ENCODE data around the gene CD226.
"Not testable (repeated sequence)": the region's sequence is repeated elsewhere in the genome, so short reads cannot be mapped to it uniquely, and the experiment has no call there.

CD226 gene

GRCh38 chr18:69885355-69885754 is 62.3 kb downstream of the CD226 start:
- no peak for TF ChIP-seq CTCF (IDR thresholded peaks at IDR 0.05; ENCODE audit: insufficient read depth, low read depth, low read length, missing control alignments)
- no peak for DNase-seq (ENCODE audit: low read depth)
- H3K4me3 ChIP-seq (ENCODE audit: low read length), result no peak overlapping the region

- no peak for DNase-seq (ENCODE audit: low read depth)
- TF ChIP-seq CTCF (IDR thresholded peaks at IDR 0.05; ENCODE audit: insufficient read depth, low read depth, low read length, missing control alignments), result no peak
- H3K4me3 ChIP-seq (ENCODE audit: low read length), result no peak overlapping the region
These were observed 63.9 kb downstream of the CD226 start for GRCh38 chr18:69883781-69884180.

- no peak for TF ChIP-seq CTCF (IDR thresholded peaks at IDR 0.05; ENCODE audit: insufficient read depth, low read depth, low read length, missing control alignments)
- DNase-seq (ENCODE audit: low read depth), result no peak
- no peak overlapping the region for H3K4me3 ChIP-seq (ENCODE audit: low read length)
These were observed 64.6 kb downstream of the CD226 start for GRCh38 chr18:69882965-69883668.

- TF ChIP-seq CTCF (IDR thresholded peaks at IDR 0.05; ENCODE audit: insufficient read depth, low read depth, low read length, missing control alignments), result no peak
- no peak for DNase-seq (ENCODE audit: low read depth)
- H3K4me3 ChIP-seq (ENCODE audit: low read length), result no peak overlapping the region
These were observed 67.6 kb downstream of the CD226 start for GRCh38 chr18:69880083-69880482.

GRCh38 chr18:69879051-69879450 is 68.6 kb downstream of the CD226 start:
- not testable (repeated sequence) for DNase-seq (ENCODE audit: low read depth)

GRCh38 chr18:69878213-69878933 is 69.3 kb downstream of the CD226 start:
- DNase-seq (ENCODE audit: low read depth), result no peak
- TF ChIP-seq CTCF (IDR thresholded peaks at IDR 0.05; ENCODE audit: insufficient read depth, low read depth, low read length, missing control alignments), result no peak
- H3K4me3 ChIP-seq (ENCODE audit: low read length), result no peak overlapping the region

More at GRCh38 chr18:69879051-69879450, 68.6 kb downstream of the CD226 start:
- not testable (repeated sequence) for H3K4me3 ChIP-seq (ENCODE audit: low read length)

GRCh38 chr18:69876490-69876889 is 71.2 kb downstream of the CD226 start:
- no peak overlapping the region for H3K4me3 ChIP-seq (ENCODE audit: low read length)
- no peak for DNase-seq (ENCODE audit: low read depth)
- no peak for TF ChIP-seq CTCF (IDR thresholded peaks at IDR 0.05; ENCODE audit: insufficient read depth, low read depth, low read length, missing control alignments)

Data from epithelial cell of esophagus (primary cell).